ENCODE data around the gene MRAP. TPM values are rescaled to one million over a fixed set of nuclear protein-coding genes. Genes with fewer than 3 reads are reported as not detected.

MRAP gene
- total and polyA plus RNA-seq, 10 of the 15 experiments (the other 5 are each of a cell fraction or from before 2014, with no cell fraction given), result 0.34 to 1.2 TPM; not detected in 8

DNA sequence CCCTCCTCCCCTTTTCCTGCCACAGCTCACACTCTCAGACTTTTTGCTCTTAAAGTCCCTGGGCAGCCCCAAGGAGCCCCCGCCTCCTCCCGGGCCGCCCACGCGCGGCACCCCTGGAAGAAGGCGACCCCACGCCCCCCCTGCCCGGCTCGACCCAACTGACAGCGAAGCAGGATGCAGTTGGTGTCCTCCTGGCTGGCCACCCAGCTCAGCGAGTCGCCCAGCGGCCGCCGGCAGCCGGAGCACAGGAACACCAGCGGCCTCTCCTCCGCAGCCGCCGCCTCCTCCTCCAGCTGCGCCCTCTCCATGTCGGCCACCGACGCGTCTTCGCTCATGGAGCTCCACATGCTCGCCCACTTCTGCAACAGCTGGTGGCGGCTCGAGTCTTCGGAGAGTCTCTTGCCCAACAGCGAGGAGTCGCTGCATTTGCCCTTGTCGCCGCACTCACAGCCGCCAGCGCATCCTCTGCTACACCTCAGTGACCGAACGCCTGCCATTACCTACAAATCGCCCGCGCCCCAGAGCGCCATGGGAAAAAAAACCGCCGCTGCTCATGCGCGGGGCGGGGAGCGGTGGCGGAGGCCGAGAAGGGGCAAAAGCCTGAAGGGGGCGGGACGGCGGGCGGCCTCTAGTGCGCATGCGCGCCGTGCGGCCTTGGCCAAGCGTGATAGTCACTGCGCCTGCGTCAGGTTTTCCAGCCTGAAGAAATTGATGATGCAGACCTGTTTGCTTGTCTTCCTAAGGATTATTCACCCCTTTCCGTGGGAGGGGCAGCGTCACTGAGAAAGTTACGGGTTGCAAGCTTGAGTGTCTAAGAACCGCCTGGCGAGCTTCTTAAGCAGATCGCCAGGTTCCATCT is 19.9 kb upstream of the MRAP start, which contains the start of gene MIS18A (continued):
- TF ChIP-seq, protein P1, sequence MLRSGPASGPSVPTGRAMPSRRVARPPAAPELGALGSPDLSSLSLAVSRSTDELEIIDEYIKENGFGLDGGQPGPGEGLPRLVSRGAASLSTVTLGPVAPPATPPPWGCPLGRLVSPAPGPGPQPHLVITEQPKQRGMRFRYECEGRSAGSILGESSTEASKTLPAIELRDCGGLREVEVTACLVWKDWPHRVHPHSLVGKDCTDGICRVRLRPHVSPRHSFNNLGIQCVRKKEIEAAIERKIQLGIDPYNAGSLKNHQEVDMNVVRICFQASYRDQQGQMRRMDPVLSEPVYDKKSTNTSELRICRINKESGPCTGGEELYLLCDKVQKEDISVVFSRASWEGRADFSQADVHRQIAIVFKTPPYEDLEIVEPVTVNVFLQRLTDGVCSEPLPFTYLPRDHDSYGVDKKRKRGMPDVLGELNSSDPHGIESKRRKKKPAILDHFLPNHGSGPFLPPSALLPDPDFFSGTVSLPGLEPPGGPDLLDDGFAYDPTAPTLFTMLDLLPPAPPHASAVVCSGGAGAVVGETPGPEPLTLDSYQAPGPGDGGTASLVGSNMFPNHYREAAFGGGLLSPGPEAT (IDR thresholded peaks at IDR 0.05; ENCODE audit: low read depth), result peak; percentile 98
- TF ChIP-seq SP1 (IDR thresholded peaks at IDR 0.05; ENCODE audit: low read depth, low read length), result peak; percentile 66
- TF ChIP-seq ZNF622 (IDR thresholded peaks at IDR 0.05), result no peak
- TF ChIP-seq, protein P2, sequence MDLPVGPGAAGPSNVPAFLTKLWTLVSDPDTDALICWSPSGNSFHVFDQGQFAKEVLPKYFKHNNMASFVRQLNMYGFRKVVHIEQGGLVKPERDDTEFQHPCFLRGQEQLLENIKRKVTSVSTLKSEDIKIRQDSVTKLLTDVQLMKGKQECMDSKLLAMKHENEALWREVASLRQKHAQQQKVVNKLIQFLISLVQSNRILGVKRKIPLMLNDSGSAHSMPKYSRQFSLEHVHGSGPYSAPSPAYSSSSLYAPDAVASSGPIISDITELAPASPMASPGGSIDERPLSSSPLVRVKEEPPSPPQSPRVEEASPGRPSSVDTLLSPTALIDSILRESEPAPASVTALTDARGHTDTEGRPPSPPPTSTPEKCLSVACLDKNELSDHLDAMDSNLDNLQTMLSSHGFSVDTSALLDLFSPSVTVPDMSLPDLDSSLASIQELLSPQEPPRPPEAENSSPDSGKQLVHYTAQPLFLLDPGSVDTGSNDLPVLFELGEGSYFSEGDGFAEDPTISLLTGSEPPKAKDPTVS (IDR thresholded peaks at IDR 0.05; ENCODE audit: low read depth, low read length), result no peak
- TF ChIP-seq NFXL1 (IDR thresholded peaks at IDR 0.05; ENCODE audit: borderline replicate concordance), result no peak
- no peak for TF ChIP-seq NFYB (IDR thresholded peaks at IDR 0.05; ENCODE audit: insufficient read depth, low read depth, low read length)
- no peak for TF ChIP-seq MYC (IDR thresholded peaks at IDR 0.05; ENCODE audit: insufficient read depth, insufficient read length, insufficient replicate concordance, low read length, severe bottlenecking)
- TF ChIP-seq, protein P3, sequence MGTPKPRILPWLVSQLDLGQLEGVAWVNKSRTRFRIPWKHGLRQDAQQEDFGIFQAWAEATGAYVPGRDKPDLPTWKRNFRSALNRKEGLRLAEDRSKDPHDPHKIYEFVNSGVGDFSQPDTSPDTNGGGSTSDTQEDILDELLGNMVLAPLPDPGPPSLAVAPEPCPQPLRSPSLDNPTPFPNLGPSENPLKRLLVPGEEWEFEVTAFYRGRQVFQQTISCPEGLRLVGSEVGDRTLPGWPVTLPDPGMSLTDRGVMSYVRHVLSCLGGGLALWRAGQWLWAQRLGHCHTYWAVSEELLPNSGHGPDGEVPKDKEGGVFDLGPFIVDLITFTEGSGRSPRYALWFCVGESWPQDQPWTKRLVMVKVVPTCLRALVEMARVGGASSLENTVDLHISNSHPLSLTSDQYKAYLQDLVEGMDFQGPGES (IDR thresholded peaks at IDR 0.05), result no peak
- no peak for TF ChIP-seq KLF5 (IDR thresholded peaks at IDR 0.05; ENCODE audit: partially characterized antibody)
- no peak for TF ChIP-seq NFYA (IDR thresholded peaks at IDR 0.05; ENCODE audit: borderline replicate concordance, low read depth, low read length)
- no peak for TF ChIP-seq PAX8 (IDR thresholded peaks at IDR 0.05)
- no peak for TF ChIP-seq TCF3 (IDR thresholded peaks at IDR 0.05; ENCODE audit: borderline replicate concordance, insufficient read depth, low read depth, low read length)
- no peak for TF ChIP-seq CHD1 (IDR thresholded peaks at IDR 0.05; ENCODE audit: low read depth, low read length)
- peak; percentile 79 for TF ChIP-seq POLR2AphosphoS5 (IDR thresholded peaks at IDR 0.05; ENCODE audit: low read length)
- TF ChIP-seq BCL11A (IDR thresholded peaks at IDR 0.05; ENCODE audit: low read depth, low read length), result no peak
- TF ChIP-seq SIX5 (IDR thresholded peaks at IDR 0.05; ENCODE audit: low read depth, low read length, severe bottlenecking), result peak; percentile 9
- TF ChIP-seq, protein P4, sequence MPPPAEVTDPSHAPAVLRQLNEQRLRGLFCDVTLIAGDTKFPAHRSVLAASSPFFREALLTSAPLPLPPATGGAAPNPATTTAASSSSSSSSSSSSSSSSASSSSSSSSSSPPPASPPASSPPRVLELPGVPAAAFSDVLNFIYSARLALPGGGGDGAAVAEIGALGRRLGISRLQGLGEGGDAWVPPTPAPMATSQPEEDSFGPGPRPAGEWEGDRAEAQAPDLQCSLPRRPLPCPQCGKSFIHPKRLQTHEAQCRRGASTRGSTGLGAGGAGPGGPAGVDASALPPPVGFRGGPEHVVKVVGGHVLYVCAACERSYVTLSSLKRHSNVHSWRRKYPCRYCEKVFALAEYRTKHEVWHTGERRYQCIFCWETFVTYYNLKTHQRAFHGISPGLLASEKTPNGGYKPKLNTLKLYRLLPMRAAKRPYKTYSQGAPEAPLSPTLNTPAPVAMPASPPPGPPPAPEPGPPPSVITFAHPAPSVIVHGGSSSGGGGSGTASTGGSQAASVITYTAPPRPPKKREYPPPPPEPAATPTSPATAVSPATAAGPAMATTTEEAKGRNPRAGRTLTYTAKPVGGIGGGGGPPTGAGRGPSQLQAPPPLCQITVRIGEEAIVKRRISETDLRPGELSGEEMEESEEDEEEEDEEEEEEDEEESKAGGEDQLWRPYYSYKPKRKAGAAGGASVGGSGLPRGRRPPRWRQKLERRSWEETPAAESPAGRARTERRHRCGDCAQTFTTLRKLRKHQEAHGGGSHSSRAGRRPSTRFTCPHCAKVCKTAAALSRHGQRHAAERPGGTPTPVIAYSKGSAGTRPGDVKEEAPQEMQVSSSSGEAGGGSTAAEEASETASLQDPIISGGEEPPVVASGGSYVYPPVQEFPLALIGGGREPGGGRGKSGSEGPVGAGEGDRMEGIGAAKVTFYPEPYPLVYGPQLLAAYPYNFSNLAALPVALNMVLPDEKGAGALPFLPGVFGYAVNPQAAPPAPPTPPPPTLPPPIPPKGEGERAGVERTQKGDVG (CRISPR knock-in tag; IDR thresholded peaks at IDR 0.05), result no peak
- TF ChIP-seq TARDBP (IDR thresholded peaks at IDR 0.05; ENCODE audit: borderline replicate concordance), result no peak
- no peak for TF ChIP-seq STAT3 (IDR thresholded peaks at IDR 0.05; ENCODE audit: low read depth, low read length)
- no peak for TF ChIP-seq JUNB (IDR thresholded peaks at IDR 0.05)
- TF ChIP-seq IRF4 (IDR thresholded peaks at IDR 0.05; ENCODE audit: low read depth, low read length), result no peak
- no peak for TF ChIP-seq FOXM1 (IDR thresholded peaks at IDR 0.05; ENCODE audit: low read depth, low read length)
- TF ChIP-seq BMI1 (IDR thresholded peaks at IDR 0.05; ENCODE audit: borderline replicate concordance), result no peak
